Loucy (cell line): ENCODE results near the gene MST1.
"Not testable (repeated sequence)": the region's sequence is repeated elsewhere in the genome, so short reads cannot be mapped to it uniquely, and the experiment has no call there.

Source experiments
- EZH2phosphoT487 ChIP-seq: fragments of 200-600 bp; IDR thresholded peaks from 2 replicates; pipeline ENCODE4 v1.6.1; 2018; ENCODE audit warnings: antibody characterized with exemption, mild to moderate bottlenecking, moderate library complexity, borderline replicate concordance
- TF ChIP-seq, protein P1 (sequence below): fragments of 200-600 bp; sonication (generic); conservative IDR thresholded peaks from 2 replicates; pipeline ENCODE4 v1.5.1; 2014; ENCODE audit warnings: mild to moderate bottlenecking, antibody characterized with exemption, low read length

DNA sequence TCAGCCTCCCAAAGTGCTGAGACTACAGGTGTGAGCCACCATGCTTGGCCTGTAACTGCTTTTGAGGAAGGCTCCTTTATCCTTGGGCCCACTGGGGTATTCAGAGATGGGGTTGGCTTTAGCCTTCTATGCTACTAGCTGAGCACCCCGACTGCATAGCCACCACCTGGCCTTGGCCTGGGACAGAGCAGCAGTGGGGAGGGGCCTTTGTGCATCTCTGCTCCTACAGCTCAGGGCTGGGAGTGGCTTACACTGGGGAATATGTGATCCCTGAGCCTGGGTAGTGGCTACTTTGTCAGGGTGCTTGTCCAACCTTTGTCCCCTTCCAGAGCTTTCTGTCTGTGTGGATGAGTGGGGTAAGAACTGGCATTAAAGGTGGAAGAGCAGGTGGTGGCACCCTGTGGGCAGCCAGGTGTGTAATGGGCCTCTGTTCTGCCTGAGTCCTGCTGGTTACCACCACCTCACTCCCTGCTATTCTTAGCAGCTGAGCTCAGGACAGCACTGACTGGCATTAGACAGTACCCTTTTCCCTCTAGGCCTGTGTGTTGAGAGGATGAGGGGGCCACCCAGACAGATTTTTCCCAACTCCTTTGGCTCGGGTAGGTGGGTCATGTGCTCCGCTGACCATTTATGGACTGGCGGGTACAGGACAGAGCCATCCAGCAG, 6.2 kb upstream of the MST1 start:
- TF ChIP-seq, protein P1, sequence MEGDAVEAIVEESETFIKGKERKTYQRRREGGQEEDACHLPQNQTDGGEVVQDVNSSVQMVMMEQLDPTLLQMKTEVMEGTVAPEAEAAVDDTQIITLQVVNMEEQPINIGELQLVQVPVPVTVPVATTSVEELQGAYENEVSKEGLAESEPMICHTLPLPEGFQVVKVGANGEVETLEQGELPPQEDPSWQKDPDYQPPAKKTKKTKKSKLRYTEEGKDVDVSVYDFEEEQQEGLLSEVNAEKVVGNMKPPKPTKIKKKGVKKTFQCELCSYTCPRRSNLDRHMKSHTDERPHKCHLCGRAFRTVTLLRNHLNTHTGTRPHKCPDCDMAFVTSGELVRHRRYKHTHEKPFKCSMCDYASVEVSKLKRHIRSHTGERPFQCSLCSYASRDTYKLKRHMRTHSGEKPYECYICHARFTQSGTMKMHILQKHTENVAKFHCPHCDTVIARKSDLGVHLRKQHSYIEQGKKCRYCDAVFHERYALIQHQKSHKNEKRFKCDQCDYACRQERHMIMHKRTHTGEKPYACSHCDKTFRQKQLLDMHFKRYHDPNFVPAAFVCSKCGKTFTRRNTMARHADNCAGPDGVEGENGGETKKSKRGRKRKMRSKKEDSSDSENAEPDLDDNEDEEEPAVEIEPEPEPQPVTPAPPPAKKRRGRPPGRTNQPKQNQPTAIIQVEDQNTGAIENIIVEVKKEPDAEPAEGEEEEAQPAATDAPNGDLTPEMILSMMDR, result not testable (repeated sequence)
- TF ChIP-seq EZH2phosphoT487, result not testable (repeated sequence)
